ENCODE measurements around the gene TBC1D24. TPM values are rescaled to one million over a fixed set of nuclear protein-coding genes. Genes with fewer than 3 reads are reported as not detected.

TBC1D24 gene
- total and polyA plus RNA-seq, 2 experiments from 2014 or later: 5.4 to 21.0 TPM

GRCh38 chr16:2511996-2512734 is 37.2 kb downstream of the TBC1D24 start:
- ATAC-seq (no peak), DNase-seq (ENCODE audit: low spot score) (no peak)
- H3K4me2 ChIP-seq: peak overlapping the region; percentile 92
- H3K36me3 ChIP-seq (ENCODE audit: insufficient read depth): no peaks in the 10 kb centered on the region
- peaks cover 40% of the 10 kb centered on the region for H3K27me3 Mint-ChIP-seq (ENCODE audit: insufficient read depth, low read depth, poor library complexity)
- H3K4me3 ChIP-seq: peak overlapping the region; percentile 91; the same call in 1 of the 2 replicates
- no peaks in the 10 kb centered on the region for H3K9me2 ChIP-seq (ENCODE audit: insufficient read depth)
- peaks cover 25% of the 10 kb centered on the region for H4K20me1 ChIP-seq (replicated peaks; ENCODE audit: insufficient read depth)
- no peaks in the 10 kb centered on the region; the same call in 1 of the 3 replicates for H3K9me3 Mint-ChIP-seq
- no peak for TF ChIP-seq ETS1 (IDR thresholded peaks at IDR 0.05)
- H3K27ac Mint-ChIP-seq: peak overlapping the region; percentile 28; the same call in 1 of the 2 replicates
- peaks cover 22% of the 10 kb centered on the region; the same call in 1 of the 2 replicates for H3K4me1 ChIP-seq (ENCODE audit: insufficient read depth)
- peaks cover 10% of the 10 kb centered on the region; the same call in 2 of the 3 replicates for H3K36me3 Mint-ChIP-seq (ENCODE audit: low read depth)
- H2AFZ ChIP-seq: no peak overlapping the region
- peak overlapping the region; percentile 84 for H3K4me3 Mint-ChIP-seq
- H3K79me2 ChIP-seq (replicated peaks; ENCODE audit: insufficient read depth): peaks cover 28% of the 10 kb centered on the region
- no peaks in the 10 kb centered on the region for H3K27me3 ChIP-seq (ENCODE audit: insufficient read depth)
- 0 out of 2 replicates have a peak, but pooled peaks cover 11% of the 10 kb centered on the region for H3F3A ChIP-seq (replicated peaks; ENCODE audit: low read depth)
- H3K4me1 Mint-ChIP-seq: peaks cover 46% of the 10 kb centered on the region
- H3K27ac ChIP-seq (ENCODE audit: low read depth): no peak overlapping the region

- DNase-seq (ENCODE audit: low spot score) (peak; percentile 76), ATAC-seq (peak; percentile 51)
- Histone ChIP-seq H3K4me2 (peak overlapping the region; percentile 92), H3K27me3 (ENCODE audit: insufficient read depth) (no peaks in the 10 kb centered on the region), H4K20me1 (replicated peaks; ENCODE audit: insufficient read depth) (peaks cover 29% of the 10 kb centered on the region), H3K4me1 (ENCODE audit: insufficient read depth) (peaks cover 22% of the 10 kb centered on the region; the same call in 1 of the 2 replicates), H3K79me2 (replicated peaks; ENCODE audit: insufficient read depth) (peaks cover 35% of the 10 kb centered on the region), H3K27ac (ENCODE audit: low read depth) (peak overlapping the region; percentile 96), H3K9me2 (ENCODE audit: insufficient read depth) (no peaks in the 10 kb centered on the region), H3K4me3 (peak overlapping the region; percentile 91), H3K36me3 (ENCODE audit: insufficient read depth) (no peaks in the 10 kb centered on the region), H2AFZ (peak overlapping the region; percentile 88; the same call in 1 of the 2 replicates), H3F3A (replicated peaks; ENCODE audit: low read depth) (0 out of 2 replicates have a peak, but pooled peaks cover 11% of the 10 kb centered on the region)
- peaks cover 49% of the 10 kb centered on the region for H3K4me1 Mint-ChIP-seq
- TF ChIP-seq ETS1 (IDR thresholded peaks at IDR 0.05) (no peak), CTCF (conservative IDR thresholded peaks at IDR 0.05; ENCODE audit: low read depth in 2 of 2) (peak; percentile 59 to 65)
- peak overlapping the region; percentile 84 for H3K4me3 Mint-ChIP-seq
- peaks cover 39% of the 10 kb centered on the region for H3K27me3 Mint-ChIP-seq (ENCODE audit: insufficient read depth, low read depth, poor library complexity)
- peak overlapping the region; percentile 96 for H3K27ac Mint-ChIP-seq
- peaks cover 10% of the 10 kb centered on the region; the same call in 2 of the 3 replicates for H3K36me3 Mint-ChIP-seq (ENCODE audit: low read depth)
- no peaks in the 10 kb centered on the region; the same call in 1 of the 3 replicates for H3K9me3 Mint-ChIP-seq
Measured at GRCh38 chr16:2512735-2513404, 37.9 kb downstream of the TBC1D24 start.
